A673 (cell line): ENCODE measurements around the gene MFAP4.

Source experiments
- CTCF ChIP-seq: fragments of 300-800, 200-600 bp; sonication (generic); conservative IDR thresholded peaks from 2 replicates; pipeline ENCODE4 v1.5.1; 2017; ENCODE audit warnings: low read depth, mild to moderate bottlenecking, antibody characterized with exemption, low read length, moderate library complexity, mixed read lengths
- EZH2 ChIP-seq: fragments of 200-600 bp; sonication (generic); IDR thresholded peaks from 2 replicates; pipeline ENCODE4 v1.6.1; 2017; ENCODE audit warnings: borderline replicate concordance, low read depth, mild to moderate bottlenecking, mixed read lengths, antibody characterized with exemption, low read length; ENCODE audit not compliant: poor library complexity, severe bottlenecking

GRCh38 chr17:19407601-19408345 is 20.8 kb upstream of the MFAP4 start:
- TF ChIP-seq CTCF, result no peak
- no peak for TF ChIP-seq EZH2
